ENCODE measurements around the gene ROBO1. TPM values are rescaled to one million over a fixed set of nuclear protein-coding genes. Genes with fewer than 3 reads are reported as not detected.

The ROBO1 gene
- total RNA-seq, 2 experiments from 2014 or later: not detected

DNA sequence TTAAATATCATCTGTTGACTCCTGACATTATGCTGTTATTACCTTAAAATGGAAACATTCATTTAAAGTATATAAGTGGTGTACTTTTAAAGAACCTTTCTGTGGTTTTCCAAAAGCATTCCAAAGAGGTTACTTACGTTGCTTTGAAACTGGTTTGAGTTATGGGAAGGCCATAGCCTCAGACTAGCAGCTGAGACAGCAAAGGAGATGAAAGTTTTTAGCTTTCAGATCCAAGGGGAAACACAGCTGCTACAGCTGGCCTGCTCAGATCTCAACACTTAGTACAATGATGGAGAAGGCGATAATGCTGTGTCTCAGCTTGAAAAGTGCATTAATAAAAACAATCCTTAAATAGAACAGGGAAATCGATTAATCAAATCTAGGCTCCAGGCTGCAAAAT, 921.1 kb downstream of the ROBO1 start:
- no peak overlapping the region for H3K4me3 Mint-ChIP-seq
- H3K36me3 Mint-ChIP-seq (ENCODE audit: low read depth): no peaks in the 10 kb centered on the region
- H3K27me3 Mint-ChIP-seq: no peaks in the 10 kb centered on the region
- ChIA-PET CTCF (no interaction called here), POLR2A (no interaction called here)
- H3K4me1 Mint-ChIP-seq: no peaks in the 10 kb centered on the region
- DNase-seq: no peak
- H3K9me3 Mint-ChIP-seq: peaks cover 4% of the 10 kb centered on the region
- H3K27ac Mint-ChIP-seq: no peak overlapping the region

DNA sequence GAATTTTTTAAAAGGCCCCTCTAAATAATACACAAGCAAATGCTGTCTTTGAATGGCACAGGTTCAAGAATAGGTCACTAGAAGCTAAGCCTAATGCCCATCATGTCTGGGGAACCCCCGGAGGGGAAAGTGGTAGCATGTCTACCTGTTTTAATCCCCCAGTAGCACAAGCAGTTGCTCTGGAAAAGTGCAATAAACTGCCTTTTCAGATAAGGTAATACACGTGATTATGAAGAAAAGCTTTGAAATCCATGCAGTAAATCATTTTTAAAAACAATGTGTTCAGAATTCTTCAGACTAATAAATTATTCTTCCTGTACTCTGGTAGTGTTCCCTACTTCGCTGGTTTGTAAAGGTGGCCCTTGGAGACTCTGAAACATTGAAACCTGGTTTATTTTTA, 922.2 kb downstream of the ROBO1 start:
- no peak overlapping the region for H3K4me3 Mint-ChIP-seq
- H3K36me3 Mint-ChIP-seq (ENCODE audit: low read depth): no peaks in the 10 kb centered on the region
- no peak overlapping the region for H3K27ac Mint-ChIP-seq
- no peaks in the 10 kb centered on the region for H3K27me3 Mint-ChIP-seq
- peaks cover 4% of the 10 kb centered on the region for H3K9me3 Mint-ChIP-seq
- H3K4me1 Mint-ChIP-seq: no peaks in the 10 kb centered on the region
- DNase-seq: no peak
- CTCF ChIA-PET: no interaction called here
- POLR2A ChIA-PET: no interaction called here

DNA sequence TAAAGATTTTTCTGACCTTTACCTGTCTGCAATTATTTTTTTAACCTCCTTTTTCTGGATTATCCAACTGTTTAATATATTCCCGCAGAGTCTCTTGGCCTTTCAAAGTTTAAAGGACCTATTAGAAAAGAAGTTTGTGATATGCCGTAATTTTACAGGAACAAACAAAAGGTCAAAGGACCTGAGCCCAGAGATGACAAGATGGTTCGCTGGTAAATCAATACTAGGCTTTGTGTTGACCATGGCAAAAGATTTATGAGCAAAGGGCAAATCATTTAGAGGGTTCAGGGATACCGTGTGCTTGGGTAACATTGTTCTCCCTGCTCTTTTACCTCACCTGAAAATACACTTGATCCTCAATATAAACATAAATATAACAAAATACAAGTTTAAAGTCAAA, 923.5 kb downstream of the ROBO1 start:
- H3K36me3 Mint-ChIP-seq (ENCODE audit: low read depth): no peaks in the 10 kb centered on the region
- CTCF ChIA-PET: no interaction called here
- POLR2A ChIA-PET: no interaction called here
- peaks cover 4% of the 10 kb centered on the region for H3K9me3 Mint-ChIP-seq
- no peak overlapping the region for H3K27ac Mint-ChIP-seq
- DNase-seq: no peak
- no peak overlapping the region for H3K4me3 Mint-ChIP-seq
- no peaks in the 10 kb centered on the region for H3K4me1 Mint-ChIP-seq
- no peaks in the 10 kb centered on the region for H3K27me3 Mint-ChIP-seq

DNA sequence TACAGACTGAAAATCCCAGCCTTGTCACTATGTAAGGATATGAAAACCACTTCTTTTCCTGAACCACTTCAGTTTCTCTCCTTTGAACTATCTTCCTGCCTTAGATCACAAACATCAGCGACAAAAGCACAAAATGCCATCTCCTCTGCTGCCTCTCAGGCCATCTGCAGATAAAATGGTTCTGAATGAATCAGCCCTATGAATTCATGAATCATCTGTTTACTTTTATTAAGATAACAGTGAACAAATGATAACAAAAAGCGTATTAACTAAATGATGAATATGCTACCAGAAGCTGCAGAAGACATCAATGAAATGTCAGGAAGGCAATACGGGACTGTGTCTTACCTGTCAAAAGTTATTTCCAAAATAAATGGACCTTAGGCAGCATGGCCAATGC, 928.1 kb downstream of the ROBO1 start:
- Mint-ChIP-seq H3K27me3 (no peaks in the 10 kb centered on the region), H3K27ac (no peak overlapping the region), H3K36me3 (ENCODE audit: low read depth) (no peaks in the 10 kb centered on the region), H3K4me3 (no peak overlapping the region), H3K9me3 (no peaks in the 10 kb centered on the region), H3K4me1 (no peaks in the 10 kb centered on the region)
- no peak for DNase-seq
- ChIA-PET POLR2A (no interaction called here), CTCF (no interaction called here)

DNA sequence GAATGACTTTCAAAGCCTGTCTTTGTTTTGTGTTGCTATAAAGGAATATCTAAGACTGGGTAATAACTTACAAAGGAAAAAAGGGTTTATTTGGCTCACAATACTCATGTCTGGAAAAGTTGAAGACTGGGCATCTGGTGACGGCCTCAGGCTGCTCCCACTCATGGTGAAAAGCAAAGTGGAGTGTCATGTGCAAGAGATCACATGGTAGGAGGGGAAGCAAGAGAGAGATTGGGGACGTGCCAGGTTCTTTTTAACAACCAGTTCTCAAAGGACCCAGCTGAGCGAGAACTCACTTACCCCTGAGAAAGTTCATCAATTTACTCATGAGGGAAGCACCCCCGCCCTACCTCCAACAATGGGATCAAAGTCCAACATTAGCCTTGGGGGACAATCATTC, 929.4 kb downstream of the ROBO1 start:
- DNase-seq: no peak
- no peaks in the 10 kb centered on the region for H3K36me3 Mint-ChIP-seq (ENCODE audit: low read depth)
- ChIA-PET POLR2A (no interaction called here), CTCF (no interaction called here)
- no peaks in the 10 kb centered on the region for H3K27me3 Mint-ChIP-seq
- H3K27ac Mint-ChIP-seq: no peak overlapping the region
- H3K4me1 Mint-ChIP-seq: no peaks in the 10 kb centered on the region
- H3K4me3 Mint-ChIP-seq: no peak overlapping the region
- no peaks in the 10 kb centered on the region for H3K9me3 Mint-ChIP-seq

DNA sequence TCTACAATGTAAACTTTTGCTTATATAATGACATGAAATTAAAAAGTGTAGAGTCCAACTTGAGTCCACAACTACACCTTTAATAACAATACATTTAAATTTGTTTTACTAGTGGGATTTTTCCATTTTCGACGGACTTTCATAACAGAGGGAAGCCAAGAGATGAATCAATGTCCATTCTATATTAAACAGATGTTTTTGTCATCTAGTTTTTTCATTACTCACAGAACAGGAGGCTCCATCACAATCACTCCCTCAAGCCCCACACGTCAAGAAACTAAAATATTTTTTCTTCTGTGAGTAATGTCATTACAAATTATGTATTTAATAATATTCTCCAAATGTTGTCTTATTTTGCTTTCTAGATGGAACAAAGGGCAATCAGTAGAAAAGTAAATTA, 932.9 kb downstream of the ROBO1 start:
- H3K4me1 Mint-ChIP-seq: no peaks in the 10 kb centered on the region
- H3K27me3 Mint-ChIP-seq: no peaks in the 10 kb centered on the region
- POLR2A ChIA-PET: no interaction called here
- peaks cover 3% of the 10 kb centered on the region for H3K9me3 Mint-ChIP-seq
- CTCF ChIA-PET: no interaction called here
- no peak overlapping the region for H3K27ac Mint-ChIP-seq
- no peak overlapping the region for H3K4me3 Mint-ChIP-seq
- DNase-seq: no peak
- no peaks in the 10 kb centered on the region for H3K36me3 Mint-ChIP-seq (ENCODE audit: low read depth)

DNA sequence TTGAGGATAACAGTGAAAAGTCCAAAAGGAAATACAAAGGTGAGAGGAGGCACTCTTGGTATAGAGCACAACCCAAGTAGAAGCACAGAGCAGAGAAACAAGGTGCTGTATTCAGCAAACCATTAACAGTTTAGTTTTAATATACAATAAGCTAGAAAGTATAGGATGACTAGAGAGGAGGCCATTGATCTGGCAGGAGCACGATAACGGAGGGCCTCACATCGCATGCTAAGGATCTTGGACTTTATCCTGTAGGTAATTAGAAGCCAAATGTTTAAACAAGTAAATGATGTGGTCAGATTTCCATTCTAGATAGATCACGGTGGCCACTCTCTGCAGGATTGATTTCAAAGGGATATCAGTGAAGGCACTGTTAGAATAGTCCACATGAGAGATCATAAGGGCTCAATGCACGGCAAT, 935.0 kb downstream of the ROBO1 start:
- Mint-ChIP-seq H3K27me3 (no peaks in the 10 kb centered on the region), H3K9me3 (peaks cover 8% of the 10 kb centered on the region), H3K36me3 (ENCODE audit: low read depth) (no peaks in the 10 kb centered on the region), H3K4me3 (no peak overlapping the region), H3K27ac (no peak overlapping the region), H3K4me1 (no peaks in the 10 kb centered on the region)
- ChIA-PET POLR2A (no interaction called here), CTCF (no interaction called here)
- DNase-seq: no peak

DNA sequence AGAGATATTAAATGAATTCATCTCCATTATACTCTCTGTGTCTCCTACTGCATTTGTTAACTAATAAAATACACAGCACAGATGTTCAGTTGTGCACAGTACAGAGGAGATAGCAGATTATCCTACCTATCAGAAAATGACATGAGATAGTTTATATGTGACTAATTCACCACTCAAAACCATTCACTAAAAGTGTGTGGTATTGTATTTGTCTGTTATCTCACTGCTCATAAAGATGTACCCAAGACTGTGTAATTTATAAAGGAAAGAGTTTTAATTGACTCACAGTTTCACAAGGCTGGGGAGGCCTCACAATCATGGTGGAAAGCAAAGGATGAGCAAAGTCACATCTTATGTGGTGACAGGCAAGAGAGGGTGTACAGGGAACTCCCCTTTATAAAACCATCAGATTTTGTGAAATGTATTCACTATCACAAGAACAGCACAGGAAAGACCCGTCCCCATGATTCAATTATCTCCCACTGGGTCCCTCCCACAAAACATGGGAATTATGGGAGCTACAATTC, 936.3 kb downstream of the ROBO1 start:
- Mint-ChIP-seq H3K4me1 (no peaks in the 10 kb centered on the region), H3K4me3 (no peak overlapping the region), H3K36me3 (ENCODE audit: low read depth) (no peaks in the 10 kb centered on the region), H3K9me3 (peaks cover 10% of the 10 kb centered on the region), H3K27me3 (no peaks in the 10 kb centered on the region), H3K27ac (no peak overlapping the region)
- DNase-seq: no peak
- ChIA-PET CTCF (no interaction called here), POLR2A (no interaction called here)

DNA sequence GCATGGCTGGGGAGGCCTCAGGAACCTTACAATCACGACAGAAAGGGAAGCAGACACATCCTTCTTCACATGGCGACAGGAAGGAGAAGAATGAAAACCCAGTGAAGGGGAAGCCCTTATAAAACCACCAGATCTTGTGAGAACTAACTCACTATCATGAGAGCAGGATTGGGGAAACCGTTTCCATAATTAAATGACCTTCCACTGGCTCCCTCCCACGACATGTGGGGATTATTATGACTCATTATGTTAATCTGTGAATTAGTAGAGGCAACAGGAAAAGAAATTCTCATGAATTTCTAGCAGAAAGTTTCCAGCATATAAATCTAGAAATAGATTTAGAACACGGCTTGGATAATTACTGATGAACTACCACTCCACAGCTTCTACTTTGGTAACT, 937.3 kb downstream of the ROBO1 start:
- POLR2A ChIA-PET: no interaction called here
- Mint-ChIP-seq H3K27me3 (no peaks in the 10 kb centered on the region), H3K27ac (no peak overlapping the region), H3K4me1 (no peaks in the 10 kb centered on the region), H3K9me3 (peaks cover 10% of the 10 kb centered on the region), H3K4me3 (no peak overlapping the region), H3K36me3 (ENCODE audit: low read depth) (no peaks in the 10 kb centered on the region)
- no peak for DNase-seq
- CTCF ChIA-PET: no interaction called here

DNA sequence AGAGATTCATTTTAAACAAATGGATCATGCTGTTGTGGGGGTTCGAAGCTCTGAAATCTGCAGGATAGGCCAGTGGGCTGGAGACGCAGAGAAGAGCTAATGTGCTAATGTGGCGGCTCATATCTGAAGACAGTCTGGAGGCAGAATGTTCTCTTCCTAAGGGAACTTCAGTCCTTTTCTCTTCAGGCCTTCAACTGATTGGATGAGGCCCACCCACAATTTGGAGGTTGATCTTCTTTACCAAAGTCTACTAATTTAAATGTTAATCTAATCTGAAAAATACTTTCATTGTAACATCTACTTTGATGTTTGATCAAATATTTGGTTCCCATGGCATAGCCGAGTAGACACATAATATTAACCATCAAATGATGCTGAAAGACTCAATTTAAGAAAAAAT, 940.2 kb downstream of the ROBO1 start:
- Mint-ChIP-seq H3K36me3 (ENCODE audit: low read depth) (no peaks in the 10 kb centered on the region), H3K9me3 (peaks cover 10% of the 10 kb centered on the region), H3K4me1 (no peaks in the 10 kb centered on the region), H3K4me3 (no peak overlapping the region), H3K27ac (no peak overlapping the region), H3K27me3 (no peaks in the 10 kb centered on the region)
- DNase-seq: no peak
- ChIA-PET POLR2A (no interaction called here), CTCF (no interaction called here)

DNA sequence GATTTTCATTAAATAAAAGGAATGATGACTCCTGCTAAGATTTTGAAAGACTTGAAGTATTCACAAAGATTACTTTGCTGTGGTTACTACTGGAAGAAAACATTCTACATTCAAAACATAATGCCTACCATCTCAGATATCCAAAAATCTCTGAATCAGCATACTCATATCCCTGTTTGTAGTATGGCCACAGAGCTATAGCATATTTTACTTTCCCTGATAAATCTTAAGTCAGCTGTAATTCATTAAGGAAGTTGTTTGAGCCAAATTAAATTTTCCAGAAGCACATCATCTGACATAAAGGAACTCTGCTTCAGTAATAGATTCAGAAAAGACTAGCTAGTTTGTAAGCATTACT, 942.0 kb downstream of the ROBO1 start:
- DNase-seq: no peak
- Mint-ChIP-seq H3K4me3 (no peak overlapping the region), H3K9me3 (peaks cover 10% of the 10 kb centered on the region), H3K36me3 (ENCODE audit: low read depth) (no peaks in the 10 kb centered on the region), H3K27me3 (no peaks in the 10 kb centered on the region), H3K27ac (no peak overlapping the region), H3K4me1 (no peaks in the 10 kb centered on the region)
- ChIA-PET POLR2A (no interaction called here), CTCF (no interaction called here)

DNA sequence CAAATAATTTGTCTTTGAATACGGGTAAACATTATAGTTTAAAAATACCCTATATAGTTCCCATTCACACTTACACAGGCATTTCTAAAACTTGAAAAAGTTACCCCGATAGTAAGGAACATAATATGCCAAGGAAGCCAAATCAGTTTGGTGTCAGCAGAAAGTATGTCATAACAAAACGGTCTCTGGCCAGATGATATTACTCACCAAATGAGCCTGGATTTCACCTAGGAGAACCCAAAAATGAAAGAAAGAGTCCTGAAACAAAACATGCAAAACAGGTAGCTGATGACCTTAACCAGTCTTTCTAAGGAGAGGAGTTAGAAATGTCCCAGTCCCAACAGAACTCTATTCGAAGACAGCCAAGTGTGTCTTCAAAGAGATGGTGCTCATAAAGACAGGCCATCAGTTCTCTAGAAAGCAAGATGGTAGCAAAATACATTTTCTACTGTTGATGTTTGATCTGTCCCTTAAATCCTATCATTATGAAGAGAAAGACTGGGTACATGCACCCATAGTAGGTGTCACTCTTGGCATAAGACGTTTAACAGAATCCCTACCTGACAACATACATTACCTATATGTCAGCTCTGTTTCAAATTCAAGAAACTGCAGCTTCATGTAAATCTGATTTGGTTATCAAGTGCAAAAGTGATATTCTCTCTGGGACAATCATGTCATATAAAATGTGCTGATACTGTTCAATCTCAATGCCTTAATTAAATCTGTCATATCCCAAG, 942.5 kb downstream of the ROBO1 start:
- POLR2A ChIA-PET: no interaction called here
- no peak overlapping the region for H3K4me3 Mint-ChIP-seq
- H3K27me3 Mint-ChIP-seq: no peaks in the 10 kb centered on the region
- CTCF ChIA-PET: no interaction called here
- DNase-seq: no peak
- peaks cover 9% of the 10 kb centered on the region for H3K9me3 Mint-ChIP-seq
- H3K27ac Mint-ChIP-seq: no peak overlapping the region
- H3K4me1 Mint-ChIP-seq: no peaks in the 10 kb centered on the region
- no peaks in the 10 kb centered on the region for H3K36me3 Mint-ChIP-seq (ENCODE audit: low read depth)

DNA sequence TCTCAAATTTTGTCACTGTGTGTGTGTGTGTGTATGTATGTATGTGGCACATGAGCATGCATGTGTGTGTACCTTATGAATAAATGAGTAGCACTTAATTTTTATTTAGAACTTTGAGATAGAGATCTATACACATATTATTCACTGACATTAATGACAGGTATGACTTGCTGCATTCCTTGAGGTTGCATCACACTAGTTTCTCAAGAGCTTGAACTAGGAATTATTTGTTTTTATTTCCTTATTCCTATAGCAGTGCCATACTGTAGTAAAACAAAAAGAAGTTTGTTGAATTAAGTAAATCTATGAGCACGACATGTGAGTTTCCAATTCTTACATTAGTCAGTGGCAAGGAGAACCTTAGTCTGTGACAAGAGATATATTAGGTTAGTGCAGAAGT, 943.9 kb downstream of the ROBO1 start:
- no peak for DNase-seq
- Mint-ChIP-seq H3K9me3 (peaks cover 2% of the 10 kb centered on the region), H3K4me1 (no peaks in the 10 kb centered on the region), H3K4me3 (no peak overlapping the region), H3K27ac (no peak overlapping the region), H3K27me3 (no peaks in the 10 kb centered on the region), H3K36me3 (ENCODE audit: low read depth) (no peaks in the 10 kb centered on the region)
- ChIA-PET POLR2A (no interaction called here), CTCF (no interaction called here)

DNA sequence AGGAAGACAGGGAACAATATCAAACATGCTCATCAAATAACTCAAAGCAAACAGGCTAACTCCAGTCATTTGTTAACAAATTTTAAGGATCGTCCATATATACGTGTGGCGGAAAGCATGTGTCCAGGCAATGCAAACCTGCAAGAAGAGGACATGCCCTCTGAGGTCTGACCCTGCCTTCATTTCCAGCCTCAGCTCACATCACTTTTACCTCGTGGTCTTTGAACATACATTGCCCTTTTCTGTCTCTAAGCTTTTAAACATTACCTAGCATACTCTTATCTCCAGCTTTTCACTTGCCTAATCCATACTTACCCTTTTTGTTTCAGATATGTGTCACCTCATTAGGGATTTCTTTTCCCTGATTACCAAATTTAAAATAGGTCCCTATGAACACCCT, 944.4 kb downstream of the ROBO1 start:
- no peaks in the 10 kb centered on the region for H3K36me3 Mint-ChIP-seq (ENCODE audit: low read depth)
- H3K4me3 Mint-ChIP-seq: no peak overlapping the region
- peaks cover 2% of the 10 kb centered on the region for H3K9me3 Mint-ChIP-seq
- H3K27me3 Mint-ChIP-seq: no peaks in the 10 kb centered on the region
- H3K27ac Mint-ChIP-seq: no peak overlapping the region
- H3K4me1 Mint-ChIP-seq: no peaks in the 10 kb centered on the region
- no peak for DNase-seq
- ChIA-PET CTCF (no interaction called here), POLR2A (no interaction called here)

DNA sequence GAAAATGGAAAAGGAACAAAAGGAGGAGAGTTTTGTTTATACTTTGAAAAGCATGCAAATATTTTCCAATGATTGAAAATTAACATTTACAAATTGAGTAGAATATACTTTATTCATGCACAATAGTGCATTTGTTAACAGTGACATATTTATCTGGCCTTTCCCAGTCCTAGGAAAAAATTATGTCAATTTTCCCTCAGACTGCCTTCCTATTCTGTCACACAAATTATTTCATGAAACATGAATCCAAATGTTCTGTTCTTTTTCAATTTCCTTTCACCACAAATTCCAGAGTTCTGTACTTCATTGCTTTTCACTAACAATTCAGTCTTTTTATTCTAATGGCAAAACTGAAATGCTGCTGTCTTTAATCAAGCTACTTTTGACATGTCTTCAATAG, 945.1 kb downstream of the ROBO1 start:
- H3K36me3 Mint-ChIP-seq (ENCODE audit: low read depth): no peaks in the 10 kb centered on the region
- CTCF ChIA-PET: no interaction called here
- no peak overlapping the region for H3K27ac Mint-ChIP-seq
- H3K9me3 Mint-ChIP-seq: peaks cover 2% of the 10 kb centered on the region
- POLR2A ChIA-PET: no interaction called here
- no peaks in the 10 kb centered on the region for H3K4me1 Mint-ChIP-seq
- H3K27me3 Mint-ChIP-seq: no peaks in the 10 kb centered on the region
- no peak overlapping the region for H3K4me3 Mint-ChIP-seq
- no peak for DNase-seq

Data from activated CD4-positive, alpha-beta memory T cell treated with anti-CD3 and anti-CD28 coated beads, Interleukin-2, amount 10 ng/mL, durations not matched to agents 7 days and 5 days (primary cell).